HCT116 (cell line): Measurements from ENCODE around the gene KLHL35.

ENCODE experiments used
- CTCF ChIP-seq, 3 experiments: fragments of 200-600 bp in 1 of 3; sonication (generic) in 1 of 3; IDR thresholded peaks in 2 of 3; conservative IDR thresholded peaks in 1 of 3; 2 replicates each; pipeline ENCODE4 v1.5.1; 2012 to 2017; ENCODE audit warnings: low read depth in 2 of 3, low read length in 2 of 3, antibody characterized with exemption in 1 of 3, borderline replicate concordance in 1 of 3, control low read depth in 1 of 3, mild to moderate bottlenecking in 1 of 3, mixed read lengths in 1 of 3, mixed run types in 1 of 3, moderate library complexity in 1 of 3; ENCODE audit not compliant: insufficient read depth in 1 of 3
- POLR2A ChIP-seq: IDR thresholded peaks from 2 replicates; pipeline ENCODE4 v1.7.0; 2011; ENCODE audit warnings: borderline replicate concordance; ENCODE audit not compliant: insufficient read depth, insufficient read length; ENCODE audit errors: extremely low read depth
- REST ChIP-seq: IDR thresholded peaks from 2 replicates; pipeline ENCODE4 v1.6.1; 2012; ENCODE audit warnings: low read depth
- SRF ChIP-seq: IDR thresholded peaks from 2 replicates; pipeline ENCODE4 v1.6.1; 2012; ENCODE audit warnings: low read depth

GRCh38 chr11:75400146-75400865, 32.7 kb downstream of the KLHL35 start:
- no peak for TF ChIP-seq CTCF (IDR thresholded peaks at IDR 0.05 in 2 of 3, conservative IDR thresholded peaks at IDR 0.05 in 1 of 3; ENCODE audit: borderline replicate concordance in 1 of 3, insufficient read depth in 1 of 3, low read depth in 2 of 3, low read length in 2 of 3)
- TF ChIP-seq SRF, result 0 out of 2 replicates have a peak, but pooled peaks have one; percentile 5
- no peak for TF ChIP-seq POLR2A
- no peak for TF ChIP-seq REST
